GM23338 (cell line): ENCODE data around the gene LRIT2.

Experiments
- CTCF ChIP-seq, 2 experiments: fragments of 200-600 bp in 1 of 2; sonication (generic) in 1 of 2; conservative IDR thresholded peaks; 2 replicates each; pipeline versions ENCODE4 v1.5.1 to v1.6.1; 2016 to 2017; ENCODE audit warnings: antibody characterized with exemption in 2 of 2, low read depth in 2 of 2, mild to moderate bottlenecking in 2 of 2, moderate library complexity in 1 of 2
- EZH2 ChIP-seq: fragments of 200-600 bp; sonication (generic); IDR thresholded peaks from one replicate; pipeline ENCODE4 v1.8.0; 2017; ENCODE audit warnings: antibody characterized with exemption, mild to moderate bottlenecking, low read depth; ENCODE audit not compliant: unreplicated experiment
- EZH2phosphoT487 ChIP-seq: fragments of 200-600 bp; sonication (generic); IDR thresholded peaks from one replicate; pipeline ENCODE4 v1.8.1; 2018; ENCODE audit warnings: antibody characterized with exemption; ENCODE audit not compliant: unreplicated experiment
- JUNB ChIP-seq: IDR thresholded peaks from one replicate; pipeline ENCODE4 v1.6.1; 2016; ENCODE audit warnings: antibody characterized with exemption; ENCODE audit not compliant: unreplicated experiment
- POLR2AphosphoS5 ChIP-seq: IDR thresholded peaks from 2 replicates; pipeline ENCODE4 v1.6.1; 2016; ENCODE audit warnings: antibody characterized with exemption, low read depth
- REST ChIP-seq: IDR thresholded peaks from one replicate; pipeline ENCODE4 v1.6.1; 2018; ENCODE audit warnings: antibody characterized with exemption; ENCODE audit not compliant: unreplicated experiment
- ZNF114 ChIP-seq: fragments of 250-450 bp; sonication (Bioruptor Pico); IDR thresholded peaks from 2 replicates; pipeline ENCODE4 v1.5.0; 2020; ENCODE audit warnings: mild to moderate bottlenecking, moderate library complexity

- TF ChIP-seq CTCF (conservative IDR thresholded peaks at IDR 0.05; ENCODE audit: low read depth in 2 of 2), result no peak
- no peak for TF ChIP-seq EZH2phosphoT487
- TF ChIP-seq REST, result no peak
- TF ChIP-seq POLR2AphosphoS5, result no peak
- TF ChIP-seq JUNB, result no peak
- no peak for TF ChIP-seq EZH2
- TF ChIP-seq ZNF114 (CRISPR knock-in tag), result no peak
Measured at GRCh38 chr10:84269773-84270172, 44.4 kb upstream of the LRIT2 start.
